ENCODE measurements around the gene TRPM1.
A peak's percentile ranks its signal among the peaks of the same experiment; 100 is the strongest.

TRPM1 gene

DNA sequence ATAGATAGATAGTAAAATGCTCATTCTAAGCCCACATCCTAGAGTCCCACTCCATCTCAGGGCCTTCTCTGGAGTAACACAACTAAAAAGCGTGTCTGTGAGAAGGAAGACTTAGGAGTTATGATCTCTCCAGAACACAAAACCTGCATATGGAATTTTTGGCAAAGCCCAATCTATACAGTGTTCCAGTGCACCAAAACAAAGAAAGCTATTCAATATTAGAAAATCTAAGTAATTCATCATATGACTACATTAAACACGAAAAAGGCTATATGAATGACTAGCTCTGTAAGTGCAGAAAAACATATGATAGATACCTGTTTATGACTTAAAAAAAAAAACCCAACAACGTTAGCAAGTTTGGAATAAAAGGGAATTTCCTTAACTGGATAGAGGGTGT lies 137.8 kb downstream of the TRPM1 start:
- DNase-seq (ENCODE audit: low spot score): no peak

DNA sequence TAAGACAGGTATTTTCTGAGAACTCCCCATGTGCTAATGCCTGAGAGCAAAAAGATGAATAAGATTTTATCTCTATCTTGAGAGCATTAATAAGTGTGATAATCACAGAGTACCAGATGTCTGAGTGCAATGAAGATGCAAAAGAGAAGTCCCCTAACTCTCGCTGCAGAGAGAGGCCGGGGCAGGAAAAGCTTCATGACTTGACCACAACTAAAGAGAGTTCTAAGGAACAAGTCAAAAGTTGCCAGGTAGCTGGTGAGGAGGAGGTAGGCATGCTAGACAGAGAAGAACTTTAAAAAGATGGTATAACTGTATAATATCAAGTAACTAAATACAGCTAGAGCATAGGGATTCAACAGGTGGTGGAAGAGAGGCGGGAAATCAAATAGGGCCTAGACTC lies 138.9 kb downstream of the TRPM1 start:
- DNase-seq (ENCODE audit: low spot score): no peak

DNA sequence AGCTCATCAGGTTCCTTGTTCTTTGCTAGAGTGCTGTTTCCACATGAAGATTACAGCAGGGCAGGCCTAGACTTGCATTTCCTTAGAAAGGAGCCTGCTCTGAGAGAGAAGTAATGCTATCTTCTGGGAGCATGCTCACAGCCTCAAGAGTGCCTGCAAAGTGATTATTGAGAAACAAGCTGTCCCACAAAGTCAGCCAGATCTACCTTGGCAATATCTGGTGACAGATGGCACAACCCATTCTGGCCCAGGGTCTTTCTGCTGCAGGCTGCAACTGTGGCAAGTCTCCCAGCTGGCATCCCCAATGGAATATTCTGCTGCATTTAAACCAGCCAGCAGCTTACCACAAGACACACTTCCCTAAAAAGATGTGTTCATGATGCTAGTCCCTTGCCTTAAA lies 139.4 kb downstream of the TRPM1 start:
- DNase-seq (ENCODE audit: low spot score): no peak

DNA sequence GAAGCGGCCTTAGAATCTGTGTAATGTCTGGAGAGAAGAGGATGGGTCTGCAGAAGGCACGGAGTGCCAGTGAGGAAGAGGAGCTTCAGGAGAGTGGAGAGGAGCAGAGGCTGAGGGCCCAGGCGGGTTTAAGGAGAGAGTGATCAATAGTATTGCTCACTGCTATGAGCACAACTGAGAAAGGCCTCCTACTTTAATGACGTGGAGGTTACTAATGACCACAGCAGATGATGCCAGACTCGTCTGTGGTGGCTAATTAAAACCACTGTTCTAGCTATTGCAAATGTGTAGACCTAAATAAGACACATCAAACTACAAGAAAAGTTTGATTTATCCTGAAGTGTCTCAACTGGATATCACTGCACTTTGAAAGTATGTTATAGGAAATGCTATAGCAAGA lies 143.3 kb downstream of the TRPM1 start:
- no peak for DNase-seq (ENCODE audit: low spot score)

DNA sequence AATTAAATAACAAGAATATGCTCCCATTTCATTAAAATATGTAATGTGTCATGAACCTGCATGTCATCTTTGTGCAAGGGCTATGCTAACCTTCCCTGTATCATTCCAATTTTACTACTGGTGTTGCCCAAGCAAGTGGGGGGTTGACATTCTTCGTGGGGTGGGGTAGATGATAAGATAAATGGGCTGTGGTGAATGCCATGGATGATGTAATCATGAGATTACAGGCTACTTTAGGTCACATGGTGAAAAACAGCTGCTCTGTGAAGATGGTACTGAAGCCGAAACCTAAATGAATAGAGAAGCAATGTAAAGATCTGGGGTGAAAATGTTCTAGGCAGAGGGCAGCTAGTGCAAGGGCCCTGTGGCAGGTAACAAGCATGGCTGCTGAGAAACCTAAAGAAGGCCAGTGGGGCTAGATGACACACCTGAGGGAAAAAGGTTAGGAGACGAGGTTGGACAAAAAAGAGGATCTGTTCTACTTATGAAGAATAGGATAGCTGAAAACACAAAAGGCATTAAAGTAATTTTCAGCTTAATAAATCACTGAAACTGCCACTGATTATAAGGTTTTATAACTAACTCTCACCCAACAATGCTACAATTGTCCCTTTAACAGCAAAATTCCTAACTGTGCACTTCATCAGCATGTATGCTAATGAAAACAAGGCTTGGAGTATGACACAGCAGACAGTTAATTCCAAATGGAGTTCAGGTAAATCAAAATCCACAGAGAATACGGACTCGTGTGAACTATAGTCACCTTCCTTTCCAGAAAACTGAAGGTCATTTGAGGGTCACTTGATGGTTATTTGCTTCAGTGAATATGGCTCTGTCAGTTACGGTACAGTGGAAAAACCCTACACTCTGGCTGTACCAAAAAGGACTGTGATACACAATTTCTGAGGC lies 145.1 kb downstream of the TRPM1 start:
- no peak for DNase-seq (ENCODE audit: low spot score)

DNA sequence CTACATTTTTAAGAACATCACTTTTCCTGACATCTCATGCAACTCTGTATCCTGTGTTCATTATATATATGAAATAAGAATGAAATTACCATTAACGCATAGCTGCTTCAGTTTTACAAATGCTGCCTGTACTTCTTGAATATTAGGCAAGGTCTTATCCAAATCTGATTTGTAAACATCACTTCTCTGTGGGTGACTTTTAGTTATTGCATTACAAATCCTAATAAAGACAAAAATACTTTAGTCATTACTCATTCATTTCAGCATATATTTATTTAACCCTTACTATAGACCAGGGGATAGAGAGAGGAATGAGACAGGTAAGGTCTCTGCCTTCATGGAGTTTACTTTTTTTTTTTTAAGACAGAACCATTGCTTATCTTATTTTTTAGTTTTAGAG lies 146.9 kb downstream of the TRPM1 start:
- no peak for DNase-seq (ENCODE audit: low spot score)

DNA sequence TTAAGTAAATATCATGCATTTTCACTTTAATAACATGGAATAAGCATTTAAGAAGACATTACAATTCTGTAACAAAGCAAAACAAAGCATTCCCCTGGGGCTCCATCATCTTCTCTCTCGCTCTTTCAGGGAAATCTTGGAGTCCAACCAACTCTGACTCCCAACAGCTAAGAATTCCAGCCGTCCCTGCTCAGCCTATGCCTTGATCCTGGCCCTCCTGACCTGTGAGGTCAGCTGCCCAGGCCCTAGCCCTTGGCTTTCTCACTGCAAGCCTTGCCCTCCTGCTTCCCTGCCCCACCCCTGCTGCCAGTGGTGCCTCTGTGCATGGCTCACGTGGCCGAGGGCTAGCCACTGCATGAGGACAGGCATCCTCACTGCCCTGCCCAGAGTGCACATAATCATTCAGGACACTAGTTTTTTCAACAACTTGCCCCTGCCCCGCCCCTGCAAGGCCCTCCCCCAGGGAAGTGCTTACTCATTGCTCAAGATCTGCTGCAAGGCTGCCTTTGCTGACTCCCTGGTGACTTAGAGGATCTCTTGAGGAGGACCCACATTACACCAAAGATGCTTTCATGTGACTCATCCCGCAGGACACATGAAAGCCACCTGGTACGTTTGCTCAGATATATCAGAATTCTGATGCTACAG lies 147.7 kb downstream of the TRPM1 start:
- peak; percentile 84 for DNase-seq (ENCODE audit: low spot score)

DNA sequence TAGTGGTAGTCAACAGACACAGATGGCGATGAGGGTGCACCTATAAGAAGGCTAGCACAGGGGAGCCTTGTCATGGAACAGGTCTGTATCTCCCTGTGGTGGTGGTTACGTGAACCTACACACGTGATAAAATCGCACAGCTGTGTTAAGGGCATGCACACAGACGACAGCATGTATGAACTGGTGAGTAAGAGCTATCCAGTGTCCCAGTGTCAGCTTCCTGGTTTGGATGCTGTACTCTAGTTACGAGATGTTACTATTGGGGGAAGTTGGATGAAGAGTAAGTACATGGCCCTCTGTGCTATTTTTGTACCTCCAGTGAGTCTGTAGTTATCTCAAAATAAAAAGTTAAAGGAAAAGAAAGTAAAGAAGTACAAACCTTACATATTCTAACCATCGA lies 148.3 kb downstream of the TRPM1 start:
- no peak for DNase-seq (ENCODE audit: low spot score)
